GM13977 (cell line): ENCODE results near the gene AP4S1.

Source experiments
- DNase-seq: peaks from one replicate; pipeline ENCODE4 v3.0.0; 2012; ENCODE audit warnings: low spot score
- CTCF ChIP-seq: IDR thresholded peaks from 2 replicates; pipeline ENCODE4 v1.5.1; 2012; ENCODE audit warnings: mild to moderate bottlenecking, control low read depth; ENCODE audit not compliant: insufficient read depth; ENCODE audit errors: extremely low read depth, missing control alignments
- in situ Hi-C: fragments of 300-500 bp; cut with MboI; formaldehyde crosslinking; loops from one replicate; pipeline ENCODE4 v1.12.0; 2022; ENCODE audit warnings: low sequenced_read_pairs, low pct_unique_long_range_greater_than_20kb, mixed read lengths, inconsistent platforms; ENCODE audit not compliant: unreplicated experiment

Gene AP4S1

GRCh38 chr14:31096255-31096654, 70.8 kb downstream of the AP4S1 start:
- in situ Hi-C loops: no loop called here
- no peak for DNase-seq
- no peak for TF ChIP-seq CTCF

GRCh38 chr14:31097081-31097480, 71.6 kb downstream of the AP4S1 start:
- no peak for TF ChIP-seq CTCF
- in situ Hi-C loops: no loop called here
- no peak for DNase-seq

GRCh38 chr14:31106768-31107167, 81.3 kb downstream of the AP4S1 start:
- DNase-seq: no peak
- in situ Hi-C loops: no loop called here
- no peak for TF ChIP-seq CTCF

- in situ Hi-C loops: no loop called here
- DNase-seq: no peak
- TF ChIP-seq CTCF: no peak
Observed at GRCh38 chr14:31109257-31109656, 83.8 kb downstream of the AP4S1 start.

- DNase-seq: no peak
- in situ Hi-C loops: no loop called here
- no peak for TF ChIP-seq CTCF
Observed at GRCh38 chr14:31110872-31111271, 85.4 kb downstream of the AP4S1 start.

GRCh38 chr14:31113794-31114193, 88.3 kb downstream of the AP4S1 start:
- in situ Hi-C loops: no loop called here
- no peak for TF ChIP-seq CTCF
- DNase-seq: no peak

- no peak for TF ChIP-seq CTCF
- in situ Hi-C loops: no loop called here
- no peak for DNase-seq
Observed at GRCh38 chr14:31118892-31119291, 93.4 kb downstream of the AP4S1 start.
